HEK293 (cell line): ENCODE measurements around the gene TMEM229B.

Source experiments
- BCL11B ChIP-seq: fragments of 450-650 bp; formaldehyde crosslinking; IDR thresholded peaks from 2 replicates; pipeline ENCODE4 v1.5.1; 2016; ENCODE audit warnings: low read depth, missing biosample characterization, missing genetic modification characterization
- CTCF ChIP-seq: fragments of 450-650 bp; formaldehyde crosslinking; IDR thresholded peaks from 2 replicates; pipeline ENCODE4 v1.5.1; 2016; ENCODE audit warnings: missing biosample characterization, missing genetic modification characterization
- PATZ1 ChIP-seq: fragments of 450-650 bp; formaldehyde crosslinking; IDR thresholded peaks from 2 replicates; pipeline ENCODE4 v1.5.1; 2016; ENCODE audit warnings: missing biosample characterization, missing genetic modification characterization
- PRDM1 ChIP-seq: fragments of 450-650 bp; formaldehyde crosslinking; IDR thresholded peaks from 2 replicates; pipeline ENCODE4; 2016; ENCODE audit warnings: missing biosample characterization, missing genetic modification characterization
- SETDB1 ChIP-seq: IDR thresholded peaks from one replicate; pipeline ENCODE4 v1.6.1; 2017; ENCODE audit warnings: mild to moderate bottlenecking, low read length, moderate library complexity, mixed read lengths; ENCODE audit not compliant: insufficient read length
- SP2 ChIP-seq: fragments of 450-650 bp; formaldehyde crosslinking; IDR thresholded peaks from 2 replicates; pipeline ENCODE4 v1.5.1; 2016; ENCODE audit warnings: missing biosample characterization, missing genetic modification characterization
- ZBTB21 ChIP-seq: fragments of 450-650 bp; formaldehyde crosslinking; IDR thresholded peaks from 2 replicates; pipeline ENCODE4 v1.5.1; 2017; ENCODE audit warnings: missing biosample characterization, missing genetic modification characterization
- ZFP37 ChIP-seq: fragments of 450-650 bp; formaldehyde crosslinking; IDR thresholded peaks from 2 replicates; pipeline ENCODE4 v1.5.1; 2016; ENCODE audit warnings: missing biosample characterization, missing genetic modification characterization
- ZFP69B ChIP-seq: fragments of 450-650 bp; formaldehyde crosslinking; IDR thresholded peaks from 2 replicates; pipeline ENCODE4 v1.5.1; 2016; ENCODE audit warnings: missing biosample characterization, missing genetic modification characterization
- ZIC2 ChIP-seq: fragments of 450-650 bp; formaldehyde crosslinking; IDR thresholded peaks from 2 replicates; pipeline ENCODE4 v1.5.1; 2016; ENCODE audit warnings: missing biosample characterization, missing genetic modification characterization
- ZNF426 ChIP-seq: fragments of 450-650 bp; formaldehyde crosslinking; IDR thresholded peaks from 2 replicates; pipeline ENCODE4 v1.5.1; 2017; ENCODE audit warnings: missing biosample characterization, missing genetic modification characterization, mild to moderate bottlenecking, inconsistent platforms, moderate library complexity
- TF ChIP-seq, protein P1 (sequence below): fragments of 450-650 bp; IDR thresholded peaks from 2 replicates; pipeline ENCODE4 v1.5.1; 2018; ENCODE audit warnings: missing biosample characterization, missing genetic modification characterization

DNA sequence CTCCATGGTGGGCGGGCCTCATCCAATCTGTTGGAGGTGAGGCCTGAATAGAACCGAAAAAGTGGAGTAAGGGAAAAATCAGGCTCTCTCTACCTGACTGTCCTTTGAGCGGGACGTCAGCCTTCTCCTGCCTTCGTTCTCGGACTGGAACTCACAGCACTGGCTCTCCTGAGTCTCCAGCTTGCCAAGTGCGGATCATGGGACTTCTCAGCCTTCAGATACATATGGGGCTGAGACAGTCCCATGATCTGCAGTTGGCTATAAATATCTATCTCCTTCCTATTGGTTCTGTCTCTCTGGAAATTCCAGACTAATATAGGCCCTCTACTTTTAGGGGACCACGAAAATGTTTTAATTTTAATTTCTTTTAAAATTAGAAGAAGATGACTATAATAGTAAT lies 46.8 kb downstream of the TMEM229B start:
- TF ChIP-seq CTCF (tag by site-specific recombination) (no peak), ZFP69B (tag by site-specific recombination) (no peak), PRDM1 (tag by site-specific recombination) (no peak), SP2 (tag by site-specific recombination) (no peak), BCL11B (tag by site-specific recombination) (no peak), SETDB1 (no peak), ZFP37 (no peak), ZBTB21 (no peak), ZNF426 (tag by site-specific recombination) (no peak), ZIC2 (tag by site-specific recombination) (no peak), PATZ1 (tag by site-specific recombination) (no peak)
- TF ChIP-seq, protein P1, sequence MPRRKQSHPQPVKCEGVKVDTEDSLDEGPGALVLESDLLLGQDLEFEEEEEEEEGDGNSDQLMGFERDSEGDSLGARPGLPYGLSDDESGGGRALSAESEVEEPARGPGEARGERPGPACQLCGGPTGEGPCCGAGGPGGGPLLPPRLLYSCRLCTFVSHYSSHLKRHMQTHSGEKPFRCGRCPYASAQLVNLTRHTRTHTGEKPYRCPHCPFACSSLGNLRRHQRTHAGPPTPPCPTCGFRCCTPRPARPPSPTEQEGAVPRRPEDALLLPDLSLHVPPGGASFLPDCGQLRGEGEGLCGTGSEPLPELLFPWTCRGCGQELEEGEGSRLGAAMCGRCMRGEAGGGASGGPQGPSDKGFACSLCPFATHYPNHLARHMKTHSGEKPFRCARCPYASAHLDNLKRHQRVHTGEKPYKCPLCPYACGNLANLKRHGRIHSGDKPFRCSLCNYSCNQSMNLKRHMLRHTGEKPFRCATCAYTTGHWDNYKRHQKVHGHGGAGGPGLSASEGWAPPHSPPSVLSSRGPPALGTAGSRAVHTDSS: no peak
